MM.1S (cell line): ENCODE results near the gene ODC1.

Experiments
- DNase-seq: peaks from one replicate; pipeline ENCODE4 v3.0.0-alpha.2; 2015
- H2AFZ ChIP-seq: fragments of 300-600 bp; sonication (generic); 2 replicates; pipeline ENCODE4 v1.6.0; 2016; ENCODE audit warnings: antibody characterized with exemption, low read length
- H3F3A ChIP-seq: fragments of 300-600 bp; sonication (generic); 2 replicates; pipeline ENCODE4 v1.6.1; 2016; ENCODE audit warnings: mild to moderate bottlenecking, antibody characterized with exemption, low read length, moderate library complexity, mixed read lengths; ENCODE audit not compliant: insufficient read depth
- H3K27ac ChIP-seq: fragments of 300-600 bp; sonication (generic); 2 replicates; pipeline ENCODE4 v1.5.1; 2016; ENCODE audit warnings: mild to moderate bottlenecking, low read length
- H3K27me3 ChIP-seq: fragments of 300-600 bp; sonication (generic); replicated peaks from 2 replicates; pipeline ENCODE4 v1.6.0; 2016; ENCODE audit warnings: low read length; ENCODE audit not compliant: insufficient read depth
- H3K36me3 ChIP-seq: fragments of 300-600 bp; sonication (generic); replicated peaks from 2 replicates; pipeline ENCODE4 v1.6.1; 2016; ENCODE audit warnings: mild to moderate bottlenecking, low read length, mixed read lengths; ENCODE audit not compliant: insufficient read depth
- H3K4me1 ChIP-seq: fragments of 300-600 bp; sonication (generic); 2 replicates; pipeline ENCODE4 v1.6.1; 2016; ENCODE audit warnings: low read length, mixed read lengths
- H3K4me2 ChIP-seq: fragments of 300-600 bp; sonication (generic); 2 replicates; pipeline ENCODE4 v1.6.0; 2016; ENCODE audit warnings: low read depth, low read length
- H3K4me3 ChIP-seq: fragments of 300-600 bp; sonication (generic); 2 replicates; pipeline ENCODE4 v1.5.1; 2016; ENCODE audit warnings: low read length, mixed read lengths
- H3K79me2 ChIP-seq: fragments of 300-600 bp; sonication (generic); 2 replicates; pipeline ENCODE4 v1.6.1; 2016; ENCODE audit warnings: mixed run types, low read length, mixed read lengths
- H3K9ac ChIP-seq: fragments of 300-600 bp; sonication (generic); 2 replicates; pipeline ENCODE4 v1.6.1; 2016; ENCODE audit warnings: low read length, mixed read lengths
- H3K9me2 ChIP-seq: fragments of 300-600 bp; sonication (generic); replicated peaks from 2 replicates; pipeline ENCODE4 v1.6.1; 2016; ENCODE audit warnings: mild to moderate bottlenecking, low read length, mixed read lengths; ENCODE audit not compliant: insufficient read depth
- H3K9me3 ChIP-seq: fragments of 300-600 bp; sonication (generic); replicated peaks from 2 replicates; pipeline ENCODE4 v1.6.1; 2016; ENCODE audit warnings: mild to moderate bottlenecking, low read length, mixed read lengths; ENCODE audit not compliant: insufficient read depth
- H4K20me1 ChIP-seq: fragments of 300-600 bp; sonication (generic); 2 replicates; pipeline ENCODE4 v1.6.1; 2016; ENCODE audit warnings: mild to moderate bottlenecking, low read length, moderate library complexity, mixed read lengths; ENCODE audit not compliant: insufficient read depth
- EZH2 ChIP-seq: fragments of 300-600 bp; sonication (generic); optimal IDR thresholded peaks from 2 replicates; pipeline ENCODE3; 2017; ENCODE audit warnings: low read depth, mild to moderate bottlenecking, antibody characterized with exemption, low read length, mixed read lengths
- EZH2phosphoT487 ChIP-seq: fragments of 300-600 bp; sonication (generic); IDR thresholded peaks from 2 replicates; pipeline ENCODE4 v1.6.1; 2018; ENCODE audit warnings: antibody characterized with exemption, low read length
- TF ChIP-seq, protein P1 (sequence below): fragments of 300-600 bp; sonication (generic); IDR thresholded peaks from 2 replicates; pipeline ENCODE4 v1.5.1; 2016; ENCODE audit warnings: antibody characterized with exemption, low read length, mixed read lengths

The ODC1 gene

DNA sequence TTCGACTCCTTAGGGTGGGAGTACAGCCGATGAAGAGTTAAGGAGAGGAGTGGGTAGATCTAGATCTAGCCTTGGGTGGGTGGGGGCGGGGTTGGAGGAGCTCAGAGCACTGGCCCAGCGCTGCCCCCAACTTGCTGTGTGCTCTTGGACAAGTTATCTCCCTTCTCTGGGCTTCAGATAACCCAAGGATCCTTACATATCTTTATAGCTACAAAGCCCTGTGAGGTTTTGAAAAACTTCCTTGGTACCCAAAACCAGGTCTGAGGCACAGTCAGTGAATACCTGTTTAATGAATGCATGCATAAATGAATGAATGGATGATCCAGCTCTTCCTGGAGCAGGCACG, 1.3 kb upstream of the ODC1 start:
- Histone ChIP-seq H3K79me2 (peaks cover 34% of the 10 kb centered on the region), H2AFZ (no peak overlapping the region), H3K9me3 (no peaks in the 10 kb centered on the region), H3K4me3 (no peak overlapping the region), H3K9me2 (no peaks in the 10 kb centered on the region), H3K27me3 (no peaks in the 10 kb centered on the region), H3K4me2 (no peak overlapping the region), H4K20me1 (peaks cover 21% of the 10 kb centered on the region), H3K9ac (no peak overlapping the region), H3F3A (peaks cover 36% of the 10 kb centered on the region), H3K27ac (no peak overlapping the region), H3K36me3 (peaks cover 8% of the 10 kb centered on the region), H3K4me1 (peaks cover 14% of the 10 kb centered on the region)
- no peak for DNase-seq
- TF ChIP-seq EZH2 (no peak), EZH2phosphoT487 (no peak)
- TF ChIP-seq, protein P1, sequence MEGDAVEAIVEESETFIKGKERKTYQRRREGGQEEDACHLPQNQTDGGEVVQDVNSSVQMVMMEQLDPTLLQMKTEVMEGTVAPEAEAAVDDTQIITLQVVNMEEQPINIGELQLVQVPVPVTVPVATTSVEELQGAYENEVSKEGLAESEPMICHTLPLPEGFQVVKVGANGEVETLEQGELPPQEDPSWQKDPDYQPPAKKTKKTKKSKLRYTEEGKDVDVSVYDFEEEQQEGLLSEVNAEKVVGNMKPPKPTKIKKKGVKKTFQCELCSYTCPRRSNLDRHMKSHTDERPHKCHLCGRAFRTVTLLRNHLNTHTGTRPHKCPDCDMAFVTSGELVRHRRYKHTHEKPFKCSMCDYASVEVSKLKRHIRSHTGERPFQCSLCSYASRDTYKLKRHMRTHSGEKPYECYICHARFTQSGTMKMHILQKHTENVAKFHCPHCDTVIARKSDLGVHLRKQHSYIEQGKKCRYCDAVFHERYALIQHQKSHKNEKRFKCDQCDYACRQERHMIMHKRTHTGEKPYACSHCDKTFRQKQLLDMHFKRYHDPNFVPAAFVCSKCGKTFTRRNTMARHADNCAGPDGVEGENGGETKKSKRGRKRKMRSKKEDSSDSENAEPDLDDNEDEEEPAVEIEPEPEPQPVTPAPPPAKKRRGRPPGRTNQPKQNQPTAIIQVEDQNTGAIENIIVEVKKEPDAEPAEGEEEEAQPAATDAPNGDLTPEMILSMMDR = no peak

DNA sequence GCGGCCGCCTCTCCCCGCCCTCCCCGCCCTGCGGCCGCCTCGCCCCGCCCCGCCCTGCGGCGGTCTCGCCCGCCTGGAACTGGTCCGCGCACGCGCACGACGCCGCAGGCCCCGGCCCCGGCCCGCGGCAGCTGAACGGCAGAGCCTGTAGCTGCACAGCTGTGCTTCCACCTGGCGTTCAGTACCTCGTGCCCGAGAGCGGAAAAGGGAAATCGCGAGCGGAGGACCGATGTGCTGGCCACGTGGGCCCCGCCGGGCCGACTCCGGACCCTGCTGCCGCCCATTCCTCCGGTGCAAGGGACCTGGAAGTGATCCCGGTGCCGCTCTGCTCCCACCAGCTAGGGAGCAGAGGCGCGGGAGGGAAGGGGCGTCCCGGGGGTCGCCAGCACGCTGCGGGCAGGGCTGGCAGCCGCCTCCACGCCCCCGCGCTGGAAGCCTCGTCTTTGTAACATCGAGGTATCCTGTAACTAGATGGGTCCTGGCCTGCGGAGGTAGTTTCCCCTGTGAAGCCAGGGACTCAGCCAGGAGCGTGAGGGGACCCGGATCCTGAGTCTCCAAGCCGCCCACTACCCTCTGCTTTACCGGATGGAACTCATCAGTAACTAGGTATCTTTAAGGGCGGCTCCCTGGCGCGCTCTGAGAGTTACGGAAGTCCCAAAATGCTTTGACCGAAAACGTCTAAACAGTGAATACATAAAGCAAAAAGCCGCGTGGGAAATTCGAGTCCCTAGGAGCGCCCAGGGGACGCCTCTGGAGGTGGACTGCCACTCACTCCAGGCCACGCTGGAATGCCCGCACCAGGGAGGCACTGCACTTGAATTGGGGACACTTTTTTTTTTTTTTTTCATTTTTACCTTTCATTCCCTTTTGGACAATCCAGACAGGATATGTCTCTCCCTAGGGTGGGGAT, 704 bp upstream of the ODC1 start:
- Histone ChIP-seq H3K79me2 (peaks cover 40% of the 10 kb centered on the region), H3K9me3 (no peaks in the 10 kb centered on the region), H3K4me1 (peaks cover 20% of the 10 kb centered on the region), H3K9ac (peak overlapping the region; percentile 85), H3K9me2 (no peaks in the 10 kb centered on the region), H3F3A (peaks cover 41% of the 10 kb centered on the region), H3K27ac (peak overlapping the region; percentile 87; the same call in 1 of the 2 replicates), H4K20me1 (peaks cover 27% of the 10 kb centered on the region), H3K4me2 (peak overlapping the region; percentile 98), H3K27me3 (no peaks in the 10 kb centered on the region), H3K36me3 (peaks cover 14% of the 10 kb centered on the region), H2AFZ (peak overlapping the region; percentile 95), H3K4me3 (peak overlapping the region; percentile 75)
- DNase-seq = peak; percentile 97
- TF ChIP-seq, protein P1 = peak; percentile 10; the same call in 1 of the 2 replicates
- no peak for TF ChIP-seq EZH2phosphoT487

DNA sequence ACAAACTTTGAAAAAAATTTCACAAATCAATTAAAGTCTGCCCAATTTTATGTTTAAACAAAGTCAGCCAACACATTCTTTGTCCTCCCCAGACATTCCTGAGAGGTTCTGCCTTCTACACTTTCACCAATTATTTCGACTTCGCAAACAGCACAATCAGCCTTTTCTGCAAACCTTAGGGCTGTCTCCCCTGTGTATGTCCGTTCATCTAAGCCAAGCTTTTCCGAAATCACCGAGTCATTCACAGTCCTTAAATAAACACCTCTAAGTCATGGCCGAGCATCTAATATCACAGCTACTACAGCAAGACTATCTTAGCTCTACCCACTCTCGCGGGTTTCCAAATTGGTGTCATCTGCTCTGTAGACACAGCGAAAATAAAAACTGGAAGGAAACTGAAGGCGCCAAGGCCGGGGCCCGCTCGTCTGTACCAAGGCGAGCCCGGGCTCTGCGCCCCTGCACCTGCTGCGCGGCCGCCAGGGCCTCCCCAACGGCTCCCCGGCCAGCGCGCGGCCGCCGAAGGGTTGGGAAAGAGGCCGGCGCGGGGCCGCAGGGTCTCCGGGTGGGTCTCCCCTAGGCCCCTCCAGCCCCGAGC, 730 bp downstream of the ODC1 start:
- peak overlapping the region; percentile 88 for H3K4me2 ChIP-seq
- H4K20me1 ChIP-seq = peaks cover 37% of the 10 kb centered on the region
- peak overlapping the region; percentile 98 for H3K27ac ChIP-seq
- peaks cover 28% of the 10 kb centered on the region for H3K36me3 ChIP-seq
- no peaks in the 10 kb centered on the region for H3K9me2 ChIP-seq
- peaks cover 55% of the 10 kb centered on the region for H3K79me2 ChIP-seq
- TF ChIP-seq EZH2 = no peak
- no peak for TF ChIP-seq EZH2phosphoT487
- TF ChIP-seq, protein P1 = no peak
- H3K4me1 ChIP-seq = peaks cover 26% of the 10 kb centered on the region
- no peaks in the 10 kb centered on the region for H3K27me3 ChIP-seq
- peaks cover 52% of the 10 kb centered on the region for H3F3A ChIP-seq
- H3K4me3 ChIP-seq = peak overlapping the region; percentile 93
- no peak overlapping the region for H2AFZ ChIP-seq
- no peaks in the 10 kb centered on the region for H3K9me3 ChIP-seq
- peak overlapping the region; percentile 92 for H3K9ac ChIP-seq
- peak; percentile 51 for DNase-seq
